Skin epidermis (tissue), 12 donors: ENCODE results near the gene ATPAF2.

ENCODE experiments used
- H3K27ac ChIP-seq, 21 experiments: fragments of 200-600 bp; sonication (generic) in 11 of 21; one replicate each; pipeline ENCODE4 v1.5.0; 2020; ENCODE audit warnings: mild to moderate bottlenecking in 3 of 21, inconsistent platforms in 2 of 21, moderate library complexity in 2 of 21
- H3K4me3 ChIP-seq, 7 experiments: fragments of 200-600 bp; sonication (generic) in 2 of 7; one replicate each; pipeline ENCODE4 v1.5.0; 2020; ENCODE audit warnings: inconsistent platforms in 2 of 7, mild to moderate bottlenecking in 2 of 7, moderate library complexity in 1 of 7

The ATPAF2 gene

GRCh38 chr17:17990282-17990681, 48.7 kb downstream of the ATPAF2 start:
- H3K4me3 ChIP-seq = no peak overlapping the region
- H3K27ac ChIP-seq = peak overlapping the region in 8 of 21 experiments; percentile 4 to 72 (median 44)

DNA sequence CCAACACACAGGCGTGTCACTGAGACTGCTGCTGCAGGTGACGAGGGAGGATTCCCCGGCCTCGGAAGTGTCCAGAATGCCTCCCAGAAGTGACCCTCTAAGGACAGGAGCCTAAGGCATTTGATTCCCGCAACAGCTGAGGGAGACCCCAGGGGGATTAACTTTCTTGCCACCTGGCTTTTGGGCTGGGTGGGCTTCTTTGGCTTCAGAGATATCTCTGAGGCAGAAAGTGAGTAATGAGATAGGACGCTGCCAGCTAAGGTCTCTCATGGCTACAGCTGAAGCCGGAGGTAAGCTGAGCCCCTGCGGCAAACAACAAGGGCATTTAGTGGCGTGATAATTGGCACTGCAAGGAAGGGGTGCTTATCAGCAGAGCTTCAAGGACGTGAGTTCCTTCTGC, 49.4 kb downstream of the ATPAF2 start:
- no peak overlapping the region for H3K4me3 ChIP-seq
- H3K27ac ChIP-seq = no peak overlapping the region

- no peak overlapping the region for H3K27ac ChIP-seq
- no peak overlapping the region for H3K4me3 ChIP-seq
Observed at GRCh38 chr17:17989081-17989480, 49.9 kb downstream of the ATPAF2 start.

DNA sequence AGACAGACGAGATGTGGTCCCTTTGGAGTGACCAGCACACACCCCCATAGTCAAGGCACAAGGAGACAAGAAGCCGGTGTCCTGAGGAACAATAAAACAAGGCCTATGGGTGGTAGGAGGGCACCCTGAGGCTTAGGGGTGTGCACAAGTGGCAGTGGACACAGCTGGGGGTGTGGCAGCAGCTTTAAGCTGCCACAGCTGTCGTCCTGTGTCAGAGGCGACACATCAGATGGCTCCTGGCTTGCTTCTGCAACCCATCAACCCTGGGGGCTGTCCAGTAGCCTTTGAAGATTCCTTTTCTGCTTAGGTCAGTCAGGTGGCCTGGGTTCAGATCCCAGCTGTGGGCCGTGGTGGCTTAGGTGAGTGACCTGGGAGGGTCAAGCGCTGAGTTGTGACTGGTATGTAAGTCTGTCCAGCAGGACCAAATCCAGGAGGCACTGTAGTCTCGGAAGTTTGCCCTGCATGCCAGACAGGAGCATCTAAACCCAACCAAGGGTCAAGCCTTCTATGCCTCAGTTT, 50.5 kb downstream of the ATPAF2 start:
- Histone ChIP-seq H3K27ac (no peak overlapping the region), H3K4me3 (no peak overlapping the region)

GRCh38 chr17:17987901-17988300, 51.1 kb downstream of the ATPAF2 start:
- Histone ChIP-seq H3K27ac (no peak overlapping the region), H3K4me3 (no peak overlapping the region)

- peak overlapping the region in 1 of 21 experiments; percentile 8 for H3K27ac ChIP-seq
- no peak overlapping the region for H3K4me3 ChIP-seq
Observed at GRCh38 chr17:17987187-17987896, 51.6 kb downstream of the ATPAF2 start.

DNA sequence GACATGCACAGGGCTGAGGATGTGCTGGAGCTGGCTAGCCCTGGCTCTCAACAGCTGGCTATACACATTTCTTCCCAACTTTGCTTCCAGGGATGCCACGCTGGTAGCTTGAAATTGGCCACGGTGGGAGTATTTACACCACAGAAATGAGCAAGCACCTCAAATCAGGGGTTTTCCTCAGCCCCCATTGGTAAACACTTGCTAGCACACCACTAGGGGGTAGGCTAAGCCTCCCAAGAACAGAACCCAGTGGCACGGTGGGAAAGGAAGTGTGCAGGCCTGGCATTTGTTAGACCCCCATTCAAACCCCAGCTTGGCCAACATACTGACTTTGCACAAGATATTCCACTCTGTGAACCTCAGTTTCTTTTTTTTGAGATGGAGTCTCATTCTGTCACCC, 53.4 kb downstream of the ATPAF2 start:
- Histone ChIP-seq H3K4me3 (no peak overlapping the region), H3K27ac (no peak overlapping the region)

- H3K4me3 ChIP-seq = no peak overlapping the region
- no peak overlapping the region for H3K27ac ChIP-seq
Observed at GRCh38 chr17:17985153-17985552, 53.8 kb downstream of the ATPAF2 start.

DNA sequence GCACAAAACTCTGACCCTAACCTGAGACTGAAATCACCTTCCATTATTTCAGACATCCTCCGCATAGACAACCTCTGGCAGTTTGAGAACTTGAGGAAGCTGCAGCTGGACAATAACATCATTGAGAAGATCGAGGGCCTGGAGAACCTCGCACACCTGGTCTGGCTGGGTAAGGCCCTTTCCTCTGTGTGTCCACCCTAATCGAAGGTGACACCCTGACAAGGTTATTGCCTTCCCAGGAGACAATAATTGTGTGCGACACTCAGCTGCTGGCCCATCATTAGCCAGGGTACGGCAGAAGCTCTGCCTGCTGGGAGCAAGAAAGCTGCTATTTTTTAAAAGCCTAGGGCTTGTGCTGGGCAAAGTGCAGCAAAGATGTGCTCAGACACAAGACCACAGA, 55.2 kb downstream of the ATPAF2 start:
- H3K27ac ChIP-seq = peak overlapping the region in 3 of 21 experiments; percentile 16 to 73 (median 49)
- no peak overlapping the region for H3K4me3 ChIP-seq

DNA sequence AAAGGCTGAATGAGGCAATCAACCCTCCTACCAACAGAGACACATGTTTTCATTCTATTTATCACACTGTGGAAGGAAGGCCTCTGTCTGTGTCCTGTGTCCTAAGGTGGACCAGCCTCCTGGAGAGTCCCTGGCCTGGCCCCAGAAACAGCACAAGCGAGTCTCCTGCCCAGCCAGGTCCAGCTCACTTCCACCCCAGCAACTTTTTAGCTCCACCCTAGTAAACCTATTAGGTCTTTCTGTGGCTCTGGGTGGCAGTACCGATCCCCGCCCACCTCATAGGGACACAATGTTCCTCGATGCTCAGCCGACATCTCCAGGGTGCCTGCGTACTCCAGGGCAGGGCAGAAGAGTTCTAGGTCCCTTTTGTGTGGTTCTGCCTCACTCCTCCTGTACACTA, 55.6 kb downstream of the ATPAF2 start:
- Histone ChIP-seq H3K27ac (peak overlapping the region in 6 of 21 experiments; percentile 16 to 73 (median 45)), H3K4me3 (no peak overlapping the region)

GRCh38 chr17:17982801-17983200, 56.2 kb downstream of the ATPAF2 start:
- peak overlapping the region in 6 of 21 experiments; percentile 16 to 73 (median 45) for H3K27ac ChIP-seq

GRCh38 chr17:17981330-17981729, 57.6 kb downstream of the ATPAF2 start:
- H3K4me3 ChIP-seq = no peak overlapping the region
- no peak overlapping the region for H3K27ac ChIP-seq

More at GRCh38 chr17:17982801-17983200, 56.2 kb downstream of the ATPAF2 start:
- H3K4me3 ChIP-seq = no peak overlapping the region

- H3K4me3 ChIP-seq = no peak overlapping the region
- H3K27ac ChIP-seq = peak overlapping the region in 6 of 21 experiments; percentile 17 to 73 (median 43)
Observed at GRCh38 chr17:17979778-17980177, 59.2 kb downstream of the ATPAF2 start.

- Histone ChIP-seq H3K4me3 (no peak overlapping the region), H3K27ac (peak overlapping the region in 5 of 21 experiments; percentile 17 to 73 (median 48))
Observed at GRCh38 chr17:17978481-17979424, 60.2 kb downstream of the ATPAF2 start.

- H3K4me3 ChIP-seq = no peak overlapping the region
- no peak overlapping the region for H3K27ac ChIP-seq
Observed at GRCh38 chr17:17976931-17977570, 61.9 kb downstream of the ATPAF2 start.

- no peak overlapping the region for H3K27ac ChIP-seq
Observed at GRCh38 chr17:17975436-17975835, 63.5 kb downstream of the ATPAF2 start.

DNA sequence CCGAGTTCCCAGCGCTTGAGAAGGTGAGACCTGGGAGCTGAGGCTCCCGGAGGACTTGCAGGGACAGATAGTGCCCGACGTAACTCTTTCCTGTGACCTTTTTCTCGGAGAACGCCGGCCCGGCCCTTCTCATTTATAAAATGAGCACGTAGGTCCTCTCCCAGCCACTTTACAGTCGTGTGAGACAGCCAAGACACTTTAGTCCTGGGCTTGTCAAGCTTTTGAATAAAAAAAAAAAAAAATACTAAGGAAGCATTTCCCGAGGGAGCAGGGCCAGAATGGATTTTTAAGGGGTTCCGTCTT, 66.1 kb downstream of the ATPAF2 start:
- H3K27ac ChIP-seq = peak overlapping the region in 11 of 21 experiments; percentile 21 to 87 (median 61)
- peak overlapping the region; percentile 31 to 96 (median 84) for H3K4me3 ChIP-seq

More at GRCh38 chr17:17975436-17975835, 63.5 kb downstream of the ATPAF2 start:
- no peak overlapping the region for H3K4me3 ChIP-seq

- Histone ChIP-seq H3K4me3 (peak within 1 kb of the TSS; percentile 62 to 96 (median 91)), H3K27ac (peak within 1 kb of the TSS; percentile 67 to 94 (median 87))
Observed at GRCh38 chr17:17972126-17972951, 66.6 kb downstream of the ATPAF2 start, which contains the start of the genes DRC3 and TOM1L2. DRC3 (plus strand) TSS chr17:17972862; CDS start chr17:17977599, 4,737 bp downstream. TOM1L2 (minus strand) TSS chr17:17972400; CDS start chr17:17972313, 87 bp downstream.
